GM23338 (cell line): ENCODE results near the gene ZNF91. TPM values are rescaled to one million over a fixed set of nuclear protein-coding genes. Genes with fewer than 3 reads are reported as not detected.

Experiments used
- ATAC-seq: fragments of 200-7000 bp; cut with Tn5 transposase; 3 replicates; pipeline ENCODE4 v1.9.1; 2020
- DNase-seq: peaks from one replicate; pipeline ENCODE4 v3.0.0-alpha.2; 2015; ENCODE audit warnings: low spot score
- H2AFZ ChIP-seq: fragments of 200-600 bp; sonication (generic); 2 replicates; pipeline ENCODE4 v1.8.0; 2016; ENCODE audit warnings: antibody characterized with exemption, mild to moderate bottlenecking, moderate library complexity
- H3F3A ChIP-seq: fragments of 200-600 bp; sonication (generic); replicated peaks from 2 replicates; pipeline ENCODE4 v1.8.0; 2017; ENCODE audit warnings: antibody characterized with exemption, mixed run types, low read depth
- H3K27ac ChIP-seq: fragments of 200-600 bp; sonication (generic); 2 replicates; pipeline ENCODE4 v1.6.1; 2016; ENCODE audit warnings: low read depth
- H3K27me3 ChIP-seq: fragments of 200-600 bp; sonication (generic); 2 replicates; pipeline ENCODE4 v1.8.0; 2016; ENCODE audit warnings: mild to moderate bottlenecking, mixed run types, moderate library complexity; ENCODE audit not compliant: insufficient read depth
- H3K36me3 ChIP-seq: fragments of 200-600 bp; sonication (generic); 2 replicates; pipeline ENCODE4 v1.8.0; 2016; ENCODE audit warnings: mild to moderate bottlenecking; ENCODE audit not compliant: insufficient read depth
- H3K4me1 ChIP-seq: fragments of 200-600 bp; sonication (generic); 2 replicates; pipeline ENCODE4 v1.8.0; 2016; ENCODE audit warnings: mild to moderate bottlenecking, moderate library complexity; ENCODE audit not compliant: insufficient read depth
- H3K4me2 ChIP-seq: fragments of 200-600 bp; sonication (generic); 2 replicates; pipeline ENCODE4 v1.7.1; 2017; ENCODE audit warnings: mixed run types
- H3K4me3 ChIP-seq: fragments of 200-600 bp; sonication (generic); 2 replicates; pipeline ENCODE4 v1.6.1; 2016; ENCODE audit warnings: mixed run types
- H3K79me2 ChIP-seq: fragments of 200-600 bp; sonication (generic); replicated peaks from 2 replicates; pipeline ENCODE4 v1.8.0; 2017; ENCODE audit warnings: mild to moderate bottlenecking; ENCODE audit not compliant: insufficient read depth
- H3K9me2 ChIP-seq: fragments of 200-600 bp; sonication (generic); 2 replicates; pipeline ENCODE4 v1.8.0; 2017; ENCODE audit not compliant: insufficient read depth
- H4K20me1 ChIP-seq: fragments of 200-600 bp; sonication (generic); replicated peaks from 2 replicates; pipeline ENCODE4 v1.8.0; 2017; ENCODE audit warnings: mild to moderate bottlenecking; ENCODE audit not compliant: insufficient read depth
- H3K27ac Mint-ChIP-seq: 2 replicates; pipeline ENCODE4 v1.8.0; 2020; ENCODE audit warnings: inconsistent platforms, mild to moderate bottlenecking, moderate library complexity, mixed read lengths
- H3K27me3 Mint-ChIP-seq: 3 replicates; pipeline ENCODE4 v1.8.0; 2022; ENCODE audit warnings: low read depth, mild to moderate bottlenecking, moderate library complexity, mixed read lengths, inconsistent platforms; ENCODE audit not compliant: insufficient read depth, poor library complexity
- H3K36me3 Mint-ChIP-seq: 3 replicates; pipeline ENCODE4 v1.8.0; 2021; ENCODE audit warnings: low read depth, mild to moderate bottlenecking, inconsistent platforms, moderate library complexity, mixed read lengths
- H3K4me1 Mint-ChIP-seq: 3 replicates; pipeline ENCODE4 v1.8.0; 2020; ENCODE audit warnings: mild to moderate bottlenecking, inconsistent platforms, mixed read lengths
- H3K4me3 Mint-ChIP-seq: 3 replicates; pipeline ENCODE4 v1.8.0; 2021; ENCODE audit warnings: moderate library complexity, mild to moderate bottlenecking, inconsistent platforms, mixed read lengths
- H3K9me3 Mint-ChIP-seq: 3 replicates; pipeline ENCODE4 v1.8.0; 2020; ENCODE audit warnings: moderate library complexity, mild to moderate bottlenecking, inconsistent platforms, mixed read lengths
- EZH2 ChIP-seq: fragments of 200-600 bp; sonication (generic); IDR thresholded peaks from one replicate; pipeline ENCODE4 v1.8.0; 2017; ENCODE audit warnings: antibody characterized with exemption, mild to moderate bottlenecking, low read depth; ENCODE audit not compliant: unreplicated experiment
- JUNB ChIP-seq: IDR thresholded peaks from one replicate; pipeline ENCODE4 v1.6.1; 2016; ENCODE audit warnings: antibody characterized with exemption; ENCODE audit not compliant: unreplicated experiment
- STAT1 ChIP-seq: IDR thresholded peaks from one replicate; pipeline ENCODE4 v1.6.1; 2016; ENCODE audit warnings: antibody characterized with exemption; ENCODE audit not compliant: unreplicated experiment
- polyA plus RNA-seq: library from polyadenylated mRNA; unstranded; fragments of >200 nt; fragmentation: Nextera tagmentation; extraction: Ambion mirVana; gene quantifications from 2 replicates; pipeline ENCODE4 v1.2.1, GENCODE V29; 2016
- total RNA-seq: library from RNA; depleted of rRNA; stranded (reverse); fragments of >200 nt; shearing (Covaris generic); gene quantifications from 2 replicates; pipeline ENCODE4 v1.2.3, GENCODE V29; 2014
- TF ChIP-seq, protein P1 (sequence below): fragments of 250-450 bp; sonication (Bioruptor Pico); IDR thresholded peaks from 2 replicates; pipeline ENCODE4 v1.5.0; 2020; ENCODE audit warnings: mild to moderate bottlenecking, moderate library complexity
- TF ChIP-seq, protein P2 (sequence below), 2 experiments: fragments of 200-600 bp in 1 of 2; sonication (generic) in 1 of 2; conservative IDR thresholded peaks; 2 replicates each; pipeline versions ENCODE4 v1.5.1 to v1.6.1; 2016 to 2017; ENCODE audit warnings: antibody characterized with exemption in 2 of 2, low read depth in 2 of 2, mild to moderate bottlenecking in 2 of 2, moderate library complexity in 1 of 2
- TF ChIP-seq, protein P3 (sequence below): IDR thresholded peaks from 2 replicates; pipeline ENCODE4 v1.6.1; 2016; ENCODE audit warnings: antibody characterized with exemption

The ZNF91 gene
- total and polyA plus RNA-seq, 2 experiments from 2014 or later, result 23.5 to 51.6 TPM

DNA sequence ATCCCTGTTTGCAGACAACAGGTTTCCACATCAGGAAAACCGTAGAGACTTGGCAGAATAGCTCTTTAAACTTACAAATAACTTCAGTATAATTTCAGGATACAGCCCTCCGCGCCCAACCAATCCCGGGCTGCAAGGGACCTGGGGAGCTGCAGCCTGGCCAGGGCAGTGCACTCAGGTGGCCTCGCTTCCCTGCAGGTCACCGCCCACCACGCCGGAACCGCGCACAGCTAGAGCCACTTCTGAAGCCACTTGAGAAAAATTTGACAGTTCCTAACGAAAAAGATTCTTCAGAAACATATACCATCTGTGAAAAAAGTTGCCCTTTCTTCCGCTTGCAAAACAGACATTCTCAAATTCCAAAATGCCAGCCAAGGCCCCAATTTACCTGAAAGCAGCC, 11.1 kb downstream of the ZNF91 start (continued):
- TF ChIP-seq, protein P1, sequence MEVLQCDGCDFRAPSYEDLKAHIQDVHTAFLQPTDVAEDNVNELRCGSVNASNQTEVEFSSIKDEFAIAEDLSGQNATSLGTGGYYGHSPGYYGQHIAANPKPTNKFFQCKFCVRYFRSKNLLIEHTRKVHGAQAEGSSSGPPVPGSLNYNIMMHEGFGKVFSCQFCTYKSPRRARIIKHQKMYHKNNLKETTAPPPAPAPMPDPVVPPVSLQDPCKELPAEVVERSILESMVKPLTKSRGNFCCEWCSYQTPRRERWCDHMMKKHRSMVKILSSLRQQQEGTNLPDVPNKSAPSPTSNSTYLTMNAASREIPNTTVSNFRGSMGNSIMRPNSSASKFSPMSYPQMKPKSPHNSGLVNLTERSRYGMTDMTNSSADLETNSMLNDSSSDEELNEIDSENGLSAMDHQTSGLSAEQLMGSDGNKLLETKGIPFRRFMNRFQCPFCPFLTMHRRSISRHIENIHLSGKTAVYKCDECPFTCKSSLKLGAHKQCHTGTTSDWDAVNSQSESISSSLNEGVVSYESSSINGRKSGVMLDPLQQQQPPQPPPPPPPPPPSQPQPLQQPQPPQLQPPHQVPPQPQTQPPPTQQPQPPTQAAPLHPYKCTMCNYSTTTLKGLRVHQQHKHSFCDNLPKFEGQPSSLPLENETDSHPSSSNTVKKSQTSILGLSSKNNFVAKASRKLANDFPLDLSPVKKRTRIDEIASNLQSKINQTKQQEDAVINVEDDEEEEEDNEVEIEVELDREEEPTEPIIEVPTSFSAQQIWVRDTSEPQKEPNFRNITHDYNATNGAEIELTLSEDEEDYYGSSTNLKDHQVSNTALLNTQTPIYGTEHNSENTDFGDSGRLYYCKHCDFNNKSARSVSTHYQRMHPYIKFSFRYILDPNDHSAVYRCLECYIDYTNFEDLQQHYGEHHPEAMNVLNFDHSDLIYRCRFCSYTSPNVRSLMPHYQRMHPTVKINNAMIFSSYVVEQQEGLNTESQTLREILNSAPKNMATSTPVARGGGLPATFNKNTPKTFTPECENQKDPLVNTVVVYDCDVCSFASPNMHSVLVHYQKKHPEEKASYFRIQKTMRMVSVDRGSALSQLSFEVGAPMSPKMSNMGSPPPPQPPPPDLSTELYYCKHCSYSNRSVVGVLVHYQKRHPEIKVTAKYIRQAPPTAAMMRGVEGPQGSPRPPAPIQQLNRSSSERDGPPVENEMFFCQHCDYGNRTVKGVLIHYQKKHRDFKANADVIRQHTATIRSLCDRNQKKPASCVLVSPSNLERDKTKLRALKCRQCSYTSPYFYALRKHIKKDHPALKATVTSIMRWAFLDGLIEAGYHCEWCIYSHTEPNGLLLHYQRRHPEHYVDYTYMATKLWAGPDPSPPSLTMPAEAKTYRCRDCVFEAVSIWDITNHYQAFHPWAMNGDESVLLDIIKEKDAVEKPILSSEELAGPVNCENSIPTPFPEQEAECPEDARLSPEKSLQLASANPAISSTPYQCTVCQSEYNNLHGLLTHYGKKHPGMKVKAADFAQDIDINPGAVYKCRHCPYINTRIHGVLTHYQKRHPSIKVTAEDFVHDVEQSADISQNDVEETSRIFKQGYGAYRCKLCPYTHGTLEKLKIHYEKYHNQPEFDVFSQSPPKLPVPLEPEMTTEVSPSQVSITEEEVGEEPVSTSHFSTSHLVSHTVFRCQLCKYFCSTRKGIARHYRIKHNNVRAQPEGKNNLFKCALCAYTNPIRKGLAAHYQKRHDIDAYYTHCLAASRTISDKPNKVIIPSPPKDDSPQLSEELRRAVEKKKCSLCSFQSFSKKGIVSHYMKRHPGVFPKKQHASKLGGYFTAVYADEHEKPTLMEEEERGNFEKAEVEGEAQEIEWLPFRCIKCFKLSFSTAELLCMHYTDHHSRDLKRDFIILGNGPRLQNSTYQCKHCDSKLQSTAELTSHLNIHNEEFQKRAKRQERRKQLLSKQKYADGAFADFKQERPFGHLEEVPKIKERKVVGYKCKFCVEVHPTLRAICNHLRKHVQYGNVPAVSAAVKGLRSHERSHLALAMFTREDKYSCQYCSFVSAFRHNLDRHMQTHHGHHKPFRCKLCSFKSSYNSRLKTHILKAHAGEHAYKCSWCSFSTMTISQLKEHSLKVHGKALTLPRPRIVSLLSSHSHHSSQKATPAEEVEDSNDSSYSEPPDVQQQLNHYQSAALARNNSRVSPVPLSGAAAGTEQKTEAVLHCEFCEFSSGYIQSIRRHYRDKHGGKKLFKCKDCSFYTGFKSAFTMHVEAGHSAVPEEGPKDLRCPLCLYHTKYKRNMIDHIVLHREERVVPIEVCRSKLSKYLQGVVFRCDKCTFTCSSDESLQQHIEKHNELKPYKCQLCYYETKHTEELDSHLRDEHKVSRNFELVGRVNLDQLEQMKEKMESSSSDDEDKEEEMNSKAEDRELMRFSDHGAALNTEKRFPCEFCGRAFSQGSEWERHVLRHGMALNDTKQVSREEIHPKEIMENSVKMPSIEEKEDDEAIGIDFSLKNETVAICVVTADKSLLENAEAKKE (CRISPR knock-in tag), result no peak
- no peak for TF ChIP-seq STAT1

DNA sequence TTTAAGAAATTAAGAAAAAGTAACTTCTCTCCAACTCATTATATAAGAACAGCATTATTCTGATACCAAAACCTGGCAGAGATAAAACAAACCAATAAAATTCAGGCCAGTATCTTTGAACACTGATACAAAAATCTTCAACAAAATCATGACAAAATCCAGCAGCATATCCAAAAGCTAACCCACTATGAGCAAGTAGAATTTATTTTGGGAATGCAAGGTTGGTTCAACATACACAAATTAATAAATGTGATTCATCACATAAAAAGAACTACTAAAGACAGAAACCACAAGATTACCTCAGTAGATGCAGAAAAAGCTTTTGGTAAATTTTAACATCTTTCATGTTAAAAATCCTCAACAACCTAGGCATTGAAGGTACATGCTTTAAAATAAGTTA, 12.3 kb downstream of the ZNF91 start:
- ATAC-seq (no peak), DNase-seq (no peak)
- no peak overlapping the region for H3K4me2 ChIP-seq
- H2AFZ ChIP-seq, result no peak overlapping the region
- Mint-ChIP-seq H3K4me3 (no peak overlapping the region), H3K4me1 (peaks cover 8% of the 10 kb centered on the region; the same call in 2 of the 3 replicates), H3K27me3 (no peaks in the 10 kb centered on the region), H3K36me3 (peaks cover 61% of the 10 kb centered on the region), H3K27ac (no peak overlapping the region), H3K9me3 (0 out of 3 replicates have a peak, but pooled peaks cover 6% of the 10 kb centered on the region)
- peaks cover 49% of the 10 kb centered on the region for H4K20me1 ChIP-seq
- no peak overlapping the region for H3K4me3 ChIP-seq
- H3K27me3 ChIP-seq, result no peaks in the 10 kb centered on the region
- H3K4me1 ChIP-seq, result no peaks in the 10 kb centered on the region; the same call in 1 of the 2 replicates
- no peaks in the 10 kb centered on the region for H3F3A ChIP-seq
- H3K27ac ChIP-seq, result no peak overlapping the region
- no peaks in the 10 kb centered on the region for H3K36me3 ChIP-seq
- H3K9me2 ChIP-seq, result no peaks in the 10 kb centered on the region
- peaks cover 100% of the 10 kb centered on the region for H3K79me2 ChIP-seq
- TF ChIP-seq EZH2 (no peak), JUNB (no peak), STAT1 (no peak)
- TF ChIP-seq, protein P1 (CRISPR knock-in tag), result no peak
- TF ChIP-seq, protein P2, sequence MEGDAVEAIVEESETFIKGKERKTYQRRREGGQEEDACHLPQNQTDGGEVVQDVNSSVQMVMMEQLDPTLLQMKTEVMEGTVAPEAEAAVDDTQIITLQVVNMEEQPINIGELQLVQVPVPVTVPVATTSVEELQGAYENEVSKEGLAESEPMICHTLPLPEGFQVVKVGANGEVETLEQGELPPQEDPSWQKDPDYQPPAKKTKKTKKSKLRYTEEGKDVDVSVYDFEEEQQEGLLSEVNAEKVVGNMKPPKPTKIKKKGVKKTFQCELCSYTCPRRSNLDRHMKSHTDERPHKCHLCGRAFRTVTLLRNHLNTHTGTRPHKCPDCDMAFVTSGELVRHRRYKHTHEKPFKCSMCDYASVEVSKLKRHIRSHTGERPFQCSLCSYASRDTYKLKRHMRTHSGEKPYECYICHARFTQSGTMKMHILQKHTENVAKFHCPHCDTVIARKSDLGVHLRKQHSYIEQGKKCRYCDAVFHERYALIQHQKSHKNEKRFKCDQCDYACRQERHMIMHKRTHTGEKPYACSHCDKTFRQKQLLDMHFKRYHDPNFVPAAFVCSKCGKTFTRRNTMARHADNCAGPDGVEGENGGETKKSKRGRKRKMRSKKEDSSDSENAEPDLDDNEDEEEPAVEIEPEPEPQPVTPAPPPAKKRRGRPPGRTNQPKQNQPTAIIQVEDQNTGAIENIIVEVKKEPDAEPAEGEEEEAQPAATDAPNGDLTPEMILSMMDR (conservative IDR thresholded peaks at IDR 0.05; ENCODE audit: low read depth in 2 of 2), result no peak
- TF ChIP-seq, protein P3, sequence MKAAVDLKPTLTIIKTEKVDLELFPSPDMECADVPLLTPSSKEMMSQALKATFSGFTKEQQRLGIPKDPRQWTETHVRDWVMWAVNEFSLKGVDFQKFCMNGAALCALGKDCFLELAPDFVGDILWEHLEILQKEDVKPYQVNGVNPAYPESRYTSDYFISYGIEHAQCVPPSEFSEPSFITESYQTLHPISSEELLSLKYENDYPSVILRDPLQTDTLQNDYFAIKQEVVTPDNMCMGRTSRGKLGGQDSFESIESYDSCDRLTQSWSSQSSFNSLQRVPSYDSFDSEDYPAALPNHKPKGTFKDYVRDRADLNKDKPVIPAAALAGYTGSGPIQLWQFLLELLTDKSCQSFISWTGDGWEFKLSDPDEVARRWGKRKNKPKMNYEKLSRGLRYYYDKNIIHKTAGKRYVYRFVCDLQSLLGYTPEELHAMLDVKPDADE, result no peak
